Karpas-422 (cell line): Measurements from ENCODE around the gene CENPP. TPM values are rescaled to one million over a fixed set of nuclear protein-coding genes. Genes with fewer than 3 reads are reported as not detected.

Source experiments
- DNase-seq: peaks from one replicate; pipeline ENCODE4 v3.0.0-alpha.2; 2015
- H2AFZ ChIP-seq: fragments of 200-600 bp; sonication (generic); 2 replicates; pipeline ENCODE4 v1.6.1; 2014; ENCODE audit warnings: antibody characterized with exemption, low read length, mixed read lengths
- H3K27ac ChIP-seq: fragments of 200-600 bp; sonication (generic); 2 replicates; pipeline ENCODE4 v1.5.1; 2014; ENCODE audit warnings: mild to moderate bottlenecking, low read length, moderate library complexity
- H3K27me3 ChIP-seq: fragments of 200-600 bp; sonication (generic); 2 replicates; pipeline ENCODE4 v1.6.1; 2014; ENCODE audit warnings: low read length, mixed read lengths
- H3K36me3 ChIP-seq: fragments of 200-600 bp; sonication (generic); 2 replicates; pipeline ENCODE4 v1.6.1; 2014; ENCODE audit warnings: low read length, mixed read lengths; ENCODE audit not compliant: insufficient read depth
- H3K4me1 ChIP-seq: fragments of 200-600 bp; sonication (generic); 2 replicates; pipeline ENCODE4 v1.6.1; 2014; ENCODE audit warnings: mild to moderate bottlenecking, low read length, mixed read lengths
- H3K4me2 ChIP-seq: fragments of 200-600 bp; sonication (generic); 2 replicates; pipeline ENCODE4 v1.6.1; 2014; ENCODE audit warnings: low read length, low read depth, mild to moderate bottlenecking; ENCODE audit not compliant: poor library complexity, severe bottlenecking
- H3K4me3 ChIP-seq: fragments of 200-600 bp; sonication (generic); 2 replicates; pipeline ENCODE4 v1.5.1; 2014; ENCODE audit warnings: mild to moderate bottlenecking, antibody characterized with exemption, low read length, mixed read lengths
- H3K79me2 ChIP-seq: fragments of 200-600 bp; sonication (generic); 2 replicates; pipeline ENCODE4 v1.6.1; 2014; ENCODE audit warnings: mild to moderate bottlenecking, low read length, mixed read lengths
- H3K9ac ChIP-seq: fragments of 200-600 bp; sonication (generic); 2 replicates; pipeline ENCODE4 v1.6.0; 2014; ENCODE audit warnings: low read length
- H3K9me2 ChIP-seq: fragments of 200-600 bp; sonication (generic), shearing (Covaris generic); replicated peaks from 2 replicates; pipeline ENCODE4 v1.6.0; 2014; ENCODE audit warnings: mild to moderate bottlenecking, low read length, moderate library complexity; ENCODE audit not compliant: insufficient read depth
- H3K9me3 ChIP-seq: fragments of 300-700, 200-600 bp; sonication (generic); 2 replicates; pipeline ENCODE4 v1.6.1; 2014; ENCODE audit warnings: low read length, mixed read lengths
- H4K20me1 ChIP-seq: fragments of 200-600 bp; sonication (generic); 2 replicates; pipeline ENCODE4 v1.6.1; 2014; ENCODE audit warnings: mild to moderate bottlenecking, antibody characterized with exemption, low read length, low read depth; ENCODE audit not compliant: insufficient read depth
- total RNA-seq: library from RNA; depleted of rRNA; stranded (reverse); fragments of >200 nt; shearing (Covaris generic); gene quantifications from 2 replicates; pipeline ENCODE4 v1.2.3, GENCODE V29; 2014; ENCODE audit warnings: low replicate concordance

Gene CENPP
- total RNA-seq, 1 experiment from 2014 or later: 12.6 TPM

DNA sequence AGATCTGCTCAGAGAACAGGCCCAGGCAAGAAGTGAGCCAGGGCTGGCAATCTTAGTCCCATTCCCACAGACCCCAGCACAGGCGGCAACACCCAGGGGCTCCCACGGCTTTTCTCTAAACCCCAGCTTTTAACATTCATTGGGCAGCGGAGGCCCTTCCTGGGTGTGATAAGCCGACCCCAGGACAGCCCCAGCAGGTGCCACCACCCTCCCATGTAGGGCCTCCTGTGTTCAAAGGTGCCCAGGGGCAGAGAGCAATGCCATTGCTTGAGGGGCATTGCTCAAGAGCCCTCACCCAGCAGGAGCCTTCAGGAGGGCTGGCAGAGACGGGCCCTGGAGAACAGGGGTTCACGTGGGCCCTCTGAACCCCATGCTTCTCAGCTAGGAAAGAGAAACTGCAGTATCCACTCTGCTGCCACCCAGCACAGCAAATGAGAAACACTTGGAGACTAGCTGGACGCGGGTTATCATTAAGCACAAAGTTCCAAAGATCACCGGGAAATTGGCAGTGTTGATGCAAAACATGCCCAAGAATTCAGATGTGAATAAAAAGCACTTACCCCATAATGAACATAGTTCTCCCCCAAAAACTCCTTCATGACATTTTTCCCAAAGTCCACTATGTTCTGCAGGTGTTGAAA, 330.3 kb downstream of the CENPP start:
- 0 out of 2 replicates have a peak, but pooled peaks cover 6% of the 10 kb centered on the region for H3K36me3 ChIP-seq
- H3K4me3 ChIP-seq: no peak overlapping the region
- H3K9me3 ChIP-seq: no peaks in the 10 kb centered on the region
- H3K27me3 ChIP-seq: no peaks in the 10 kb centered on the region
- no peak overlapping the region for H2AFZ ChIP-seq
- no peaks in the 10 kb centered on the region for H3K4me1 ChIP-seq
- H3K4me2 ChIP-seq: no peak overlapping the region
- no peak overlapping the region for H3K27ac ChIP-seq
- H3K9ac ChIP-seq: no peak overlapping the region
- peaks cover 8% of the 10 kb centered on the region; the same call in 1 of the 2 replicates for H4K20me1 ChIP-seq
- no peaks in the 10 kb centered on the region for H3K9me2 ChIP-seq
- peaks cover 53% of the 10 kb centered on the region for H3K79me2 ChIP-seq
- no peak for DNase-seq

DNA sequence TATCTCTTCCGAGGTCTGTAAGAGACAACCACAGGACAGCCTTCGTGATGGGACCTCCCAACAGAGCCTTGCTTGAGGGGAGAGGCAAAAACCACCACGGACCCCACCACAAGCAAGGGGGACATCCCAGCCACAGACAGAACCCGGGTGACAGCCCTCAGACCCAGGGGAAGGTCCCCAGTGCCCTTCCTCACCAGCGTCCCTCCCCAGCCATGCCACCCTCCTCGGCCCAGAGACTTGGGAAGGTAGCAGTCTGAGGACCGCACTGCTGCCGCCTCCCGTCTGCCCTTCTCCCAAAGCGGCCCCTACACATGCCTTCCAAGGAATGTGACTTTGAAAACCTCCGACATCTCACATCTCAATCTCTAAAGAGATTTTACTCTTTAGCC, 330.8 kb downstream of the CENPP start:
- no peak overlapping the region for H3K4me2 ChIP-seq
- H3K4me1 ChIP-seq: no peaks in the 10 kb centered on the region
- H2AFZ ChIP-seq: no peak overlapping the region
- H3K79me2 ChIP-seq: peaks cover 58% of the 10 kb centered on the region
- peaks cover 10% of the 10 kb centered on the region; the same call in 1 of the 2 replicates for H4K20me1 ChIP-seq
- no peak overlapping the region for H3K9ac ChIP-seq
- H3K9me3 ChIP-seq: no peaks in the 10 kb centered on the region
- H3K4me3 ChIP-seq: no peak overlapping the region
- no peak for DNase-seq
- no peaks in the 10 kb centered on the region for H3K27me3 ChIP-seq
- H3K27ac ChIP-seq: no peak overlapping the region
- no peaks in the 10 kb centered on the region for H3K9me2 ChIP-seq
- H3K36me3 ChIP-seq: 0 out of 2 replicates have a peak, but pooled peaks cover 6% of the 10 kb centered on the region

DNA sequence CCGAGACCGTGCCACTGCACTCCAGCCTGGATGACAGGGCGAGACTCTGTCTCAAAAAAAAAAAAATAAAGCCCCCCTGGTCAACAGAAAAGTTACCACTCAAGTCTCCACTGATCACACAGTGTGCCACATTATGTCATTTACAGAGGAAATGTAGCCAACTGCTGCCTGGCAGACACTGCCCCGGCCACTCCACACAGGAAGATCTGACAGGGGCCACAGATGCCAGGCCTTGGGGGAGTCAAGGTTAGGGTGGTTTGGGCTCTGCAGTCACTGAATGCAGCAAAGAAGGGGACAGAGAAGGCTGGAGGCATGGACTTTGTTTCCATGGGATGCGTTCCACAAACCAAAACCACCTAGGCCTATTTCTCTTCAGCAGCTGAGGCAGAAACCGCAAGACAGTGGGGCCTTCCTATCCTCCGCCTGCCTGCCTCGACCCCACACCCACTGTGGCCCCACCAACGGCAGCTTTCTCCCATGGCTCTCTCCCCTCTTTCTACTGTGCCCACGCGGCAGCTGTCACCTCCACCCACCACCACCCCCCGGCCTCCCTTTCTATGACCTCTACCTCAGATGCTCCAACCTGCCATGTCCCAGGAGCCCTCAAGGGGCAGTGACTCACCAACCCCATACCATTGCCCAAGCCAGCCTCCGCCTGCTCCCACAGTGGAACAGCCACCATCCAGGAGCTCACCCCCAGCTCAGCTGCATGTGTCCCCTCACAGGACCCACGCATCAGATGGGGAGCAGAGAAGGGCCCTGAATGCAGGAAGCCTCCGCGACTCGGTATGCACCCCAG, 331.7 kb downstream of the CENPP start:
- Histone ChIP-seq H3K79me2 (peaks cover 68% of the 10 kb centered on the region), H3K4me2 (no peak overlapping the region), H2AFZ (no peak overlapping the region), H3K27ac (no peak overlapping the region), H3K27me3 (no peaks in the 10 kb centered on the region), H3K36me3 (peaks cover 6% of the 10 kb centered on the region; the same call in 1 of the 2 replicates), H3K9me2 (no peaks in the 10 kb centered on the region), H3K4me1 (no peaks in the 10 kb centered on the region), H3K9me3 (no peaks in the 10 kb centered on the region), H4K20me1 (peaks cover 10% of the 10 kb centered on the region; the same call in 1 of the 2 replicates), H3K9ac (no peak overlapping the region), H3K4me3 (no peak overlapping the region)
- no peak for DNase-seq

DNA sequence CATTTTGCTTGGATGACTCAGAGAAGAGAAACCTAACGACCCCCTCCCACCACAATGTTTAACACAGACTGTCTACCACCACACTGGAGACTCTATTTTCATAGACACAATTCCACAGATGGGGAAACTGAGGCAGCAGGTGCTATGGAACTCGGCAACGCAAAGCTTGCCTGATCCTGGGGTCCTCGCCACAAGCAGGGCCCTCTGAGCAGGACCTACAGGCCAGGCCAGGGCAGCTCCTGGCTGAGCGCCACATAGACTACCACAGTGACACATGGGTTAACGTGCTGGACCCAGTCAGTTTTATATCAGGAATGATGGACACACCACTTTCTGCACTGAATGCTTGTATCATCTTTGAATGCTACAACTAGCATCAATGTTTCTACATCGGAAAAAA, 332.4 kb downstream of the CENPP start:
- H3K9ac ChIP-seq: no peak overlapping the region
- no peaks in the 10 kb centered on the region for H3K9me3 ChIP-seq
- peaks cover 74% of the 10 kb centered on the region for H3K79me2 ChIP-seq
- H3K4me1 ChIP-seq: no peaks in the 10 kb centered on the region
- H3K4me2 ChIP-seq: no peak overlapping the region
- no peak for DNase-seq
- H3K4me3 ChIP-seq: no peak overlapping the region
- peaks cover 14% of the 10 kb centered on the region; the same call in 1 of the 2 replicates for H4K20me1 ChIP-seq
- H3K27ac ChIP-seq: no peak overlapping the region
- no peak overlapping the region for H2AFZ ChIP-seq
- no peaks in the 10 kb centered on the region for H3K9me2 ChIP-seq
- H3K36me3 ChIP-seq: peaks cover 11% of the 10 kb centered on the region; the same call in 1 of the 2 replicates
- H3K27me3 ChIP-seq: no peaks in the 10 kb centered on the region

DNA sequence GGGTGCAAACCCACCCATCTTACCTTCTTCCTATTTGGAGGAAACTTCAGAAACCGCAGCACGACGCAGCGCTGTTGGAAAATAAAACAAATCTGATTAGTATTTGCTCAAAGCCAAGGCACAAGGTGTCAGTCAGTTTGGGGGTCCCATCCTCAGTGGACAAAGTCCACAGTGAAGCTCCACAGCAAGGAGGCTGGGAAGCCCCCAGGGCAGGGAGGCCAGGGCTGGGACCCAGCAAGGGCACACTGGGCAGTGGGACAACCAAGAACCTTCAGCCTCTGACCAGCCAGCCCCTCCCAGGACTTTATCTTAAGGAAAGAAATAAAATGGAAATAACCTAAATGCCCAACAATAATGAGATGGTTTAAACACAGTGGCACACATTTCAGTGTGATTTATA, 332.9 kb downstream of the CENPP start:
- Histone ChIP-seq H3K79me2 (peaks cover 77% of the 10 kb centered on the region), H3K4me2 (no peak overlapping the region), H3K9me2 (no peaks in the 10 kb centered on the region), H4K20me1 (peaks cover 14% of the 10 kb centered on the region; the same call in 1 of the 2 replicates), H3K9ac (no peak overlapping the region), H3K4me1 (no peaks in the 10 kb centered on the region), H3K27me3 (no peaks in the 10 kb centered on the region), H2AFZ (no peak overlapping the region), H3K9me3 (no peaks in the 10 kb centered on the region), H3K4me3 (no peak overlapping the region), H3K36me3 (peaks cover 10% of the 10 kb centered on the region; the same call in 1 of the 2 replicates), H3K27ac (no peak overlapping the region)
- DNase-seq: no peak

DNA sequence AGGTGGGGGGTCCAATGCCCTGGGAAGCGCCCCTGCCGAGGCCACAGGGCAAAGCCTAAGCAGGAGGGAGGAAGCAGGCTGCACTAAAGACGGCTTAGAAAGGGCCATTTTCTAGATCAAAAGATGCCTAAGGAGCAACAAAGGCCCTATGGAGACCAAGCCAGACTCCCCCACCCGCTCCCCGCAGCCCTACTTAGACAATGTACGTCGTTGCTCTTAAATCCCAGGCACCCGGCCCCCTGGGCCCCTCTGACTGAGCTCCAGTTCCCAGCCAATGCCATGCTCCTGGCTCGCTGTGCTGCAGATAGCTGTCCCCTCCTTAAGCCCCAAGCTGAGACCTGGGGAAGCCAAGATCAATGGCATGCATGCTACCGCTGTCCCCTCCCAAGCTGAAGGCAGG, 333.8 kb downstream of the CENPP start:
- Histone ChIP-seq H3K4me2 (no peak overlapping the region), H3K9me2 (no peaks in the 10 kb centered on the region), H3K4me1 (no peaks in the 10 kb centered on the region), H3K36me3 (peaks cover 6% of the 10 kb centered on the region; the same call in 1 of the 2 replicates), H3K4me3 (no peak overlapping the region), H3K79me2 (peaks cover 81% of the 10 kb centered on the region), H4K20me1 (peaks cover 21% of the 10 kb centered on the region), H3K27ac (no peak overlapping the region), H3K27me3 (no peaks in the 10 kb centered on the region), H2AFZ (no peak overlapping the region), H3K9me3 (no peaks in the 10 kb centered on the region), H3K9ac (no peak overlapping the region)
- no peak for DNase-seq

DNA sequence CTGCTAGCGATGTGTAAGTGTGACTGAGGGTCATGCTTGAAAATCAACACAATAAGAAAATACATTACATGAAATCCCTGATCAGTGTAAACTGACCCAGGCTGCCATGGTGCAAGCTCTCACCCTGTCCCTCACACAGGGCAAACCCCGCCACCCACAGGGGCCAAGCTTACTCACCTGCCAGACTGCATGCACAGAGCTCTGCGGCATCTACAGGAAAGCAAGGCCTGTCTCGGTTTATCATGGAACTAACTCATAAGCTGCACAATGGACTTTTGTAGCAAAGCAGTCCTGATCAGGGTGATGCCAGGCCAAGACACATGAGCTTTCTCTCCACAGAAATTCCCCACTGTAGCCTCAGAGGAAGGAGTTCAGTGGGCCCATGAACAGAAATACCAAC, 334.5 kb downstream of the CENPP start:
- no peaks in the 10 kb centered on the region for H3K9me2 ChIP-seq

DNA sequence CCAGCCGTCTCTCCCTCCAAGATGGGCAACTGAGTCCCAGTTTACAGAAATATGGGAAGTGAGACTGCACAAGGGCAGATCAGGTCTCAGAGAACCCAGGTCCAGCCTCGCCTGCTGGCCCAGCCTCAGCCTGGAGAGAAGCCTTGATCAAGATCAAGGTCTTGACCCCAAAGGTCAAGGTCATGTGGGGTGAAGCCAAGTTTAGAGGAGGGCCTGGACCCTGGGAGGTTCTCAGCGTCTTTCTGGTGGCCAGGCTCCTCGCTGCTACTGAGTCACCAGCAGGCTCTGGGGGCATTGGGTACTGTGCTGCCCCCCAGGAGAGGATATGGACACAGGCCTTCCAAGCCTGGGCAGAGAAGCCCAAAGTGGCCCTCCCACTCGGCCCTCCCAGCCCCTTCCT, 335.4 kb downstream of the CENPP start:
- peaks cover 21% of the 10 kb centered on the region for H4K20me1 ChIP-seq
- no peaks in the 10 kb centered on the region for H3K9me2 ChIP-seq
- no peaks in the 10 kb centered on the region for H3K27me3 ChIP-seq
- DNase-seq: no peak
- no peaks in the 10 kb centered on the region for H3K9me3 ChIP-seq
- no peak overlapping the region for H3K4me3 ChIP-seq
- no peak overlapping the region for H3K4me2 ChIP-seq
- no peak overlapping the region for H3K27ac ChIP-seq
- H3K4me1 ChIP-seq: peaks cover 11% of the 10 kb centered on the region; the same call in 1 of the 2 replicates
- peaks cover 6% of the 10 kb centered on the region; the same call in 1 of the 2 replicates for H3K36me3 ChIP-seq
- no peak overlapping the region for H3K9ac ChIP-seq
- no peak overlapping the region for H2AFZ ChIP-seq
- H3K79me2 ChIP-seq: peaks cover 88% of the 10 kb centered on the region

More for the DNA sequence above, 334.5 kb downstream of the CENPP start:
- no peak for DNase-seq
- H3K36me3 ChIP-seq: peaks cover 6% of the 10 kb centered on the region; the same call in 1 of the 2 replicates
- H4K20me1 ChIP-seq: peaks cover 21% of the 10 kb centered on the region
- H3K4me3 ChIP-seq: no peak overlapping the region
- no peak overlapping the region for H2AFZ ChIP-seq
- no peak overlapping the region for H3K27ac ChIP-seq
- H3K9me3 ChIP-seq: no peaks in the 10 kb centered on the region
- H3K79me2 ChIP-seq: peaks cover 81% of the 10 kb centered on the region
- no peak overlapping the region for H3K9ac ChIP-seq
- H3K27me3 ChIP-seq: no peaks in the 10 kb centered on the region
- peaks cover 6% of the 10 kb centered on the region; the same call in 1 of the 2 replicates for H3K4me1 ChIP-seq
- no peak overlapping the region for H3K4me2 ChIP-seq
